Stimulated activated naive CD8-positive, alpha-beta T cell treated with anti-CD3 and anti-CD28 coated beads, Interleukin-15, Interleukin-2, amounts not matched to agents 100 ng/mL and 50 ng/mL, for 24 hours (primary cell): Measurements from ENCODE around the gene SCMH1.
"Not testable (repeated sequence)": the region's sequence is repeated elsewhere in the genome, so short reads cannot be mapped to it uniquely, and the experiment has no call there.

Experiments used
- H3K27ac Mint-ChIP-seq: one replicate; pipeline ENCODE4 v1.8.0; 2021; ENCODE audit warnings: mild to moderate bottlenecking, mixed read lengths
- H3K27me3 Mint-ChIP-seq: one replicate; pipeline ENCODE4 v1.8.0; 2021; ENCODE audit warnings: mixed read lengths
- H3K36me3 Mint-ChIP-seq: one replicate; pipeline ENCODE4 v1.8.0; 2021; ENCODE audit warnings: low read depth, mixed read lengths
- H3K4me1 Mint-ChIP-seq: one replicate; pipeline ENCODE4 v1.8.0; 2021; ENCODE audit warnings: low read depth, mixed read lengths
- H3K4me3 Mint-ChIP-seq: one replicate; pipeline ENCODE4 v1.8.0; 2021; ENCODE audit warnings: mild to moderate bottlenecking, mixed read lengths
- H3K9me3 Mint-ChIP-seq: one replicate; pipeline ENCODE4 v1.8.0; 2021; ENCODE audit warnings: mixed read lengths

The SCMH1 gene

GRCh38 chr1:41122148-41122547 is 120.0 kb downstream of the SCMH1 start:
- H3K9me3 Mint-ChIP-seq, result no peaks in the 10 kb centered on the region
- H3K27ac Mint-ChIP-seq, result no peak overlapping the region
- no peaks in the 10 kb centered on the region for H3K4me1 Mint-ChIP-seq
- peaks cover 22% of the 10 kb centered on the region for H3K36me3 Mint-ChIP-seq
- no peaks in the 10 kb centered on the region for H3K27me3 Mint-ChIP-seq
- no peak overlapping the region for H3K4me3 Mint-ChIP-seq

GRCh38 chr1:41118645-41119044 is 123.5 kb downstream of the SCMH1 start:
- Mint-ChIP-seq H3K4me3 (no peak overlapping the region), H3K27me3 (no peaks in the 10 kb centered on the region), H3K27ac (no peak overlapping the region), H3K36me3 (peaks cover 34% of the 10 kb centered on the region), H3K4me1 (no peaks in the 10 kb centered on the region), H3K9me3 (no peaks in the 10 kb centered on the region)

GRCh38 chr1:41117241-41117640 is 124.9 kb downstream of the SCMH1 start:
- not testable (repeated sequence) for H3K9me3 Mint-ChIP-seq, H3K27ac Mint-ChIP-seq, H3K4me3 Mint-ChIP-seq, H3K4me1 Mint-ChIP-seq, H3K27me3 Mint-ChIP-seq
- H3K36me3 Mint-ChIP-seq, result peaks cover 39% of the 10 kb centered on the region

- H3K27me3 Mint-ChIP-seq, result no peaks in the 10 kb centered on the region
- no peak overlapping the region for H3K27ac Mint-ChIP-seq
- no peaks in the 10 kb centered on the region for H3K9me3 Mint-ChIP-seq
- peaks cover 59% of the 10 kb centered on the region for H3K36me3 Mint-ChIP-seq
- no peak overlapping the region for H3K4me3 Mint-ChIP-seq
- H3K4me1 Mint-ChIP-seq, result peaks cover 7% of the 10 kb centered on the region
Measured at GRCh38 chr1:41110736-41111135, 131.4 kb downstream of the SCMH1 start.

- H3K36me3 Mint-ChIP-seq, result peaks cover 62% of the 10 kb centered on the region
- no peaks in the 10 kb centered on the region for H3K27me3 Mint-ChIP-seq
- H3K9me3 Mint-ChIP-seq, result no peaks in the 10 kb centered on the region
- H3K4me3 Mint-ChIP-seq, result no peak overlapping the region
- H3K4me1 Mint-ChIP-seq, result peaks cover 7% of the 10 kb centered on the region
- peak overlapping the region; percentile 7 for H3K27ac Mint-ChIP-seq
Measured at GRCh38 chr1:41110286-41110685, 131.8 kb downstream of the SCMH1 start.

GRCh38 chr1:41109310-41110197 is 132.6 kb downstream of the SCMH1 start:
- H3K27me3 Mint-ChIP-seq, result no peaks in the 10 kb centered on the region
- peak overlapping the region; percentile 7 for H3K27ac Mint-ChIP-seq
- peaks cover 7% of the 10 kb centered on the region for H3K4me1 Mint-ChIP-seq
- H3K36me3 Mint-ChIP-seq, result peaks cover 62% of the 10 kb centered on the region
- H3K4me3 Mint-ChIP-seq, result no peak overlapping the region
- no peaks in the 10 kb centered on the region for H3K9me3 Mint-ChIP-seq

GRCh38 chr1:41108696-41109275 is 133.3 kb downstream of the SCMH1 start:
- Mint-ChIP-seq H3K4me3 (no peak overlapping the region), H3K4me1 (peaks cover 7% of the 10 kb centered on the region), H3K27ac (no peak overlapping the region), H3K9me3 (no peaks in the 10 kb centered on the region), H3K27me3 (no peaks in the 10 kb centered on the region), H3K36me3 (peaks cover 55% of the 10 kb centered on the region)

GRCh38 chr1:41103766-41104165 is 138.3 kb downstream of the SCMH1 start:
- Mint-ChIP-seq H3K4me1 (peaks cover 7% of the 10 kb centered on the region), H3K36me3 (peaks cover 21% of the 10 kb centered on the region), H3K9me3 (no peaks in the 10 kb centered on the region), H3K27ac (no peak overlapping the region), H3K27me3 (no peaks in the 10 kb centered on the region), H3K4me3 (no peak overlapping the region)

- Mint-ChIP-seq H3K4me3 (no peak overlapping the region), H3K27me3 (no peaks in the 10 kb centered on the region), H3K9me3 (no peaks in the 10 kb centered on the region), H3K4me1 (peaks cover 7% of the 10 kb centered on the region), H3K36me3 (peaks cover 16% of the 10 kb centered on the region), H3K27ac (no peak overlapping the region)
Measured at GRCh38 chr1:41102653-41103052, 139.5 kb downstream of the SCMH1 start.

- no peaks in the 10 kb centered on the region for H3K27me3 Mint-ChIP-seq
- peaks cover 7% of the 10 kb centered on the region for H3K4me1 Mint-ChIP-seq
- no peaks in the 10 kb centered on the region for H3K9me3 Mint-ChIP-seq
- peaks cover 12% of the 10 kb centered on the region for H3K36me3 Mint-ChIP-seq
- no peak overlapping the region for H3K27ac Mint-ChIP-seq
- H3K4me3 Mint-ChIP-seq, result no peak overlapping the region
Measured at GRCh38 chr1:41101950-41102607, 140.0 kb downstream of the SCMH1 start.

- Mint-ChIP-seq H3K27ac (no peak overlapping the region), H3K36me3 (peaks cover 5% of the 10 kb centered on the region), H3K27me3 (no peaks in the 10 kb centered on the region), H3K4me3 (no peak overlapping the region), H3K4me1 (peaks cover 7% of the 10 kb centered on the region), H3K9me3 (no peaks in the 10 kb centered on the region)
Measured at GRCh38 chr1:41101076-41101475, 141.0 kb downstream of the SCMH1 start.

GRCh38 chr1:41100170-41100569 is 141.9 kb downstream of the SCMH1 start:
- no peak overlapping the region for H3K27ac Mint-ChIP-seq
- H3K4me1 Mint-ChIP-seq, result peaks cover 7% of the 10 kb centered on the region
- no peak overlapping the region for H3K4me3 Mint-ChIP-seq
- no peaks in the 10 kb centered on the region for H3K27me3 Mint-ChIP-seq
- no peaks in the 10 kb centered on the region for H3K9me3 Mint-ChIP-seq
- no peaks in the 10 kb centered on the region for H3K36me3 Mint-ChIP-seq

- Mint-ChIP-seq H3K4me1 (peaks cover 7% of the 10 kb centered on the region), H3K27ac (no peak overlapping the region), H3K4me3 (no peak overlapping the region), H3K27me3 (no peaks in the 10 kb centered on the region), H3K9me3 (no peaks in the 10 kb centered on the region), H3K36me3 (peaks cover under 1% of the 10 kb centered on the region)
Measured at GRCh38 chr1:41098730-41099460, 143.2 kb downstream of the SCMH1 start.

- Mint-ChIP-seq H3K9me3 (no peaks in the 10 kb centered on the region), H3K4me1 (peaks cover 7% of the 10 kb centered on the region), H3K4me3 (no peak overlapping the region), H3K27ac (no peak overlapping the region), H3K36me3 (peaks cover 5% of the 10 kb centered on the region), H3K27me3 (no peaks in the 10 kb centered on the region)
Measured at GRCh38 chr1:41097105-41097504, 145.0 kb downstream of the SCMH1 start.

GRCh38 chr1:41093826-41094225 is 148.3 kb downstream of the SCMH1 start:
- Mint-ChIP-seq H3K27ac (no peak overlapping the region), H3K4me1 (no peaks in the 10 kb centered on the region), H3K36me3 (peaks cover 10% of the 10 kb centered on the region), H3K9me3 (no peaks in the 10 kb centered on the region), H3K4me3 (no peak overlapping the region), H3K27me3 (no peaks in the 10 kb centered on the region)
